Dermis blood vessel endothelial cell (primary cell): Measurements from ENCODE around the gene CAMKMT. TPM values are rescaled to one million over a fixed set of nuclear protein-coding genes. Genes with fewer than 3 reads are reported as not detected.

Experiments used
- DNase-seq: peaks from one replicate; pipeline ENCODE4 v3.0.0; 2010
- total RNA-seq: library from RNA; depleted of rRNA; stranded (reverse); fragments of >200 nt; gene quantifications from 2 replicates; pipeline ENCODE4 v1.2.3, GENCODE V29; 2014

Gene CAMKMT
- total RNA-seq, 1 donor from 2014 or later: 4.8 TPM

DNA sequence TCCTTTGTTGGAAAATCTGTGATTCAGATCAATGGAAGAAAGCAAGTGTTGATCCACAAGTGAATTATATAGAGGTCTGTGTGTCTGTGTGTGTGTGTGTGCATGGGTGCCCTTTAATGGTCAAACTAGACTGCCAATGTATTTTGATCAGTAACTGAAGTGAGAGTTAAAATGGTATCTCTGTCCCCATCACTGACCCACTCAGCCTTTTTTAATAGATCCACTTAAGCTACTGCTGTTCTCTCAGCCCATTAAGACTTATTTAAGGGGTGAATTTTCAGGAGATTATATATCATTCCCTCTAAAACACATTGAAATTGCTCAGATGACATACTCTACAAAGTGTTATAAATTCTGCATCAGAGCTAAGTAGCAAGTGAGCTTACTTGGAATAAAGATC, 386.0 kb downstream of the CAMKMT start:
- DNase-seq: no peak

DNA sequence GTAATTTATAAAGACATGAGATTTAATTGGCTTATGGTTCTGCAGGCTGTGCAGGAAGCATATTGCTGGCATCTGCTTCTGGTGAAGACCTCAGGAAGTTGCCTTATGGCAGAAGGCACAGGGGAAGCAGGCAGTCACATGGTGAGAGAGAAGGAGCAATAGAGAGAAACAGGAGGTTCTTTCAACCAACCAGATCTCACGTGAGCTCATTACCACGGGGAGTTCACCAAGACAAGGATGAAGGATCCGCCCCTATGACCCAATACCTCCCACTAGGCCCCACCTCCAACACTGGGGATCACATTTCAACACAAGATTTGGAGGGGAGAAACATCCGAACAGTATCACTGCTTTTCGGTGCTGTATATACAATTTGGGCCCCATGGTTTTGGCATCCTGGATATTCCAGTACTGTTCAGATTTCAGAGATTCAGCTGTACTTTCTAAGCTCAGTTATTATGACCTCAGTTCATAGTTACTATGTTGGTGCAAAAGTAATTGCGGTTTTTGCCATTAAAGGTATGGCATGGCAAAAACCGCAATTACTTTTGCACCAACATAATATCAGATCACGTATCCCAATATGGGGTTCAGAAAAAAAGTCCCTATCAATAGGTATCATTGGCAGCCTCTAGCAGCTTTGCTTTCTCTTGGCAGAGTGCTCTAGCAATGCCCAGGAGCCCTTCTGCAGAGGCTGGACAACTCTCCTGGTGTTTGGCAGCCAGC, 390.2 kb downstream of the CAMKMT start:
- DNase-seq: no peak

DNA sequence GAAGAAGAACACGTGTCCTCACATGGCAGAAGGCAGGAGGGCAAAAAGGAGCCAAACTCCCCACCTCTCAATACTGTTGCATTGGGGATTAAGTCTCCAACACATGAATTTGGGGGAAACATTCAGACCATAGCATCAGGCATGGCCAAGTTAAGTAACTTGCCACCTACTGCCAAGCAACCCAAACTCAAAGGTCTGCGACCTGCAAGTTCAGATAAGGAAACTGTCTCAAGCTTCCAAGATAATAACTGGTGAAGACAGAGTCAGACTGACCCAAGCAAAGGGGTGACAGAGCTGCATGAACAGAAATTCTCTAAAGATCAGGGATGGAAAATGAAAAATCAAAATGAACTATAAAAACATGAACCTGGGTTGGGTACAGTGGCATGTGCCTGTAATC, 391.0 kb downstream of the CAMKMT start:
- DNase-seq: no peak

DNA sequence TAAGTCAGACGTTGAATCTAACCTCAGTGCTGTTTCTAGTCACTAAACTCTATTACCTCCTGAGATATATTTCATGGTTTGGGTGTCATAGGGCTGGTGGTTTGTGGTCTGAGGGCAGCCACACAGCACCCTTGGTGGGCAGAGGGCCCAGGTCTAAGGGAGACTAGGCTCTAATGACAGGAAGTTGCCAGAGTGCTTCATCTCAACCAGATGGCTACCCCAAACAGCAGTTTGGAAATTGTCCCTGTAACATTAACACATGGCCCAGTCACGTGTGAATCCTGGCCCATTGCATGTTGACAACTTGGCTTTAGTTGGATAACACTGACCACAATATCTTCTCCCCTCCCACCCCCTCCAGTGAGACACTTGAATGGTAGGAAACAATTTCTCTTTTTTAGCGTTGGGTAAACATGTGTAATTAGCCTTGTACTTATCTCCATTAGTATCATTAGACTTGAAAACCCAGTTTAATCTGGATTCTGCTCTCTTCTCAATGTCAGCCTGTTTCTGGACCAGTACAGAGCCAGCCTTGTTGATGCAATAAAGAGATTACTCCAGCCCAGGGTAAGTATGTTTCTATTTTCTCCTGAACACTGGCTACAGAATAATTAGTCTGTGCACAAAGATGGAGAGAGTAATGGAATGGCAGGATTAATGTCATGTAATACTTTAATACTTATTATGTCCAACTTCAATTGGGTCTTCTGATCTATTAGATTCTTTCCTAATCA, 392.0 kb downstream of the CAMKMT start:
- DNase-seq: no peak

DNA sequence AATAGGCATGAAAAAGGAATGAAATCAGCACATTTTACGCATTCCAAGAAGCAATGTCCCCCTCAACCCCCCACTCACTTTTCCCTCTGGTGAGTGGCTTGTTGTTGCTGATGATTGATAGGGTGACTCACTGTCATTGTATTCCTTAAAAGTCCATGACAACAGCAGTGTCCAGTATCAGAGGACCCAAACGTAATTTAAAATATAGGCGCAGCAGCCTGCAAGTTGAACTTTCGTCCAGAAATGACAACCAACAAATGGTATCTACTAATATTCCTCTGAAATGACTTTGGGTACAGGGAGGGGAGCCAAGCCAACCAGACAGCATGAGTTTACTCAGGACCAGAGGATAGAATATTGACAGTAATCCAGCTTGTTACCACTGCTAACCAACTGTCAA, 396.8 kb downstream of the CAMKMT start:
- DNase-seq: no peak

DNA sequence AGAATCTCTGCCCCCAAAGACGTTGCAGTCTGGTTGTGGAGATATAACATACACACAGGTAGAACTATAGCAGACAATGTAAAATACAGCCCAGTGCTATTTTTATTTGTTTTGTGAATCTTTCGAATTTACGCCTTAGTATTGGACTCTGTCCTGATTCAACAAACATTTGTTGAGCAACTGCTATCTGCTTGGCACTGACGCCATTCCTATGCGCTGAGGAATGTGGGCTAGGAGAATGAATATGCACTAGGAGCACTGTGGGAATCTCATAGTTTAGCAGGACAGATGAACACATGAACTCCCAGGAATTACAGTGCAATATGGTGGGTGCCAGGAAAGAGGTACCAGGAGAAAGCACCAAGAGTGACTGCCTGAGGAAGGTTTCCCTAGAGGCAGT, 398.1 kb downstream of the CAMKMT start:
- no peak for DNase-seq

DNA sequence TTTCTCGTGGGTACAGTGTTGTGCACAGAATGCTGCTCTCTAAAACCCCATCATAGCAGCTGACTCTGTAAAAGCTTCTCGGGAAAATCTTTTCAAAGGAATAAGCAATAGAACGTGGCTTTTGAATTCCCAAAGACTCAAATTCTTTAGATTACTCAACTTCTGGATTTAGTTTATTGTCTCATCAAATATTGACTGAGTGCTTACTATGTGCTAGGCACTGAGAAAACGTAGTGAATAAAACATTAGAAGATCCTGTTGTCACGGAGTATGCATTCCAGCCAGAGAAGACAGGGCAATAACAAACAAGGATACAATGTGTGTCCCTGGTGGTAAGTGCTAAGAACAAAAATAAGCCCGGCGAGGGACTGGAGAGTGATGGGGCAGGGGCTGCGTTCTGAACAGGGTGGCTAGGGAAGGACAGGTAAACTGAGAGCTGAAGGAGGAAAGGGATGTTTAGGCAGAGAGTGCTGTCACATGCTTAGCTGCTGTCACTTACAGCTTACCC, 401.6 kb downstream of the CAMKMT start:
- no peak for DNase-seq

DNA sequence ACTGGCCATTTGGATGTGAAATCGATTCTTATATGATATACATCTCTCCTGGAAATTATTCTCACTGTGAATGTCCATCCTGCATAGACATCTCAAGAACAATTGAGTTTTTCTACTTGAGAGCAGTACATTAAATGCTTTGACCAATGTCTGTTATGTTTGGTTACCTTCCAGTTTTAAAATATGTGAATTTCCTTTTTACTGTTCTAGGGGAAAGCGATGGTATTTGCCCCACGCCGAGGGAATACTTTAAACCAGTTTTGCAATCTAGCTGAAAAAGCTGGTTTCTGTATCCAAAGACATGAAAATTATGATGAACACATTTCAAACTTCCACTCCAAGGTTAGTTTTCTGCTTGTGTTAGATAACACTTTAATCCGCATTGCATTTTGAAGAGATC, 404.5 kb downstream of the CAMKMT start:
- DNase-seq: no peak

DNA sequence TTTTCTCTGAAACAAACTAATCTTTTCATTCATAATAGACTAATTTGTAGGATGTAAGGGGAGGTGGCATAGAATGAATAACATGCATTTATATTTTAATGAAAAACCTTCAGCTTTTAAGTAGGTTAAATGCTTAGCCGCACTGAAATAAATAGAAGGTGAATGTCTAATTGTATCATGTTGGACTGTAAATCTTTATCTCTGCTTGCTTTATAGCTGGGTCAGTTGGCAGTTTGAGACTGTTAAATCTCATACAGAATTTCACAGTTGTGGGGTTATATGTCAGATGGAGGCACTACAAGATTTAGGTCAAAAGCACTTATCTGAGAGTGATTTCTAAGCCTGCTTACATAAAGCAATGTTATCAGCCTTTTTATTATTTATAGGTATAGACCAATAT, 405.0 kb downstream of the CAMKMT start:
- no peak for DNase-seq

DNA sequence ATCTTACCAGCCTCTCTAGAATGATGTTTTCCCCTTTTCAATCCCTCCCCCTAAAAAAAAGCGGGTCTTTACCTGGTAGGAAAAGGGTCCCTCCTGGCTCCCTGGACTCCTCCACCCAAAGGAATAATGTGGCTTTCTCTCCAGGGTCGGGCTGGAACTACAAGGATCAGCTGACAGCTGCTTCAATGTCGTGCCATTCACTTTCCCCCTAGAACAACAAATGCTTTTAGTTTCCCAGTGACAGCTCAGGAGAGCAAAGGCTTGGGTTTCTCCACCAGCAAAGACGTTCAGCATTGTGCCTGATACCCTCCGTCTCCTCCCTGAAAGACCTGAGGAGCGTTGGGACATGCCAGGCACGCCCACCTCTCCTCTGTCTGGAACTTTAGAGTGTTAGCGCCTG, 405.9 kb downstream of the CAMKMT start:
- DNase-seq: no peak

DNA sequence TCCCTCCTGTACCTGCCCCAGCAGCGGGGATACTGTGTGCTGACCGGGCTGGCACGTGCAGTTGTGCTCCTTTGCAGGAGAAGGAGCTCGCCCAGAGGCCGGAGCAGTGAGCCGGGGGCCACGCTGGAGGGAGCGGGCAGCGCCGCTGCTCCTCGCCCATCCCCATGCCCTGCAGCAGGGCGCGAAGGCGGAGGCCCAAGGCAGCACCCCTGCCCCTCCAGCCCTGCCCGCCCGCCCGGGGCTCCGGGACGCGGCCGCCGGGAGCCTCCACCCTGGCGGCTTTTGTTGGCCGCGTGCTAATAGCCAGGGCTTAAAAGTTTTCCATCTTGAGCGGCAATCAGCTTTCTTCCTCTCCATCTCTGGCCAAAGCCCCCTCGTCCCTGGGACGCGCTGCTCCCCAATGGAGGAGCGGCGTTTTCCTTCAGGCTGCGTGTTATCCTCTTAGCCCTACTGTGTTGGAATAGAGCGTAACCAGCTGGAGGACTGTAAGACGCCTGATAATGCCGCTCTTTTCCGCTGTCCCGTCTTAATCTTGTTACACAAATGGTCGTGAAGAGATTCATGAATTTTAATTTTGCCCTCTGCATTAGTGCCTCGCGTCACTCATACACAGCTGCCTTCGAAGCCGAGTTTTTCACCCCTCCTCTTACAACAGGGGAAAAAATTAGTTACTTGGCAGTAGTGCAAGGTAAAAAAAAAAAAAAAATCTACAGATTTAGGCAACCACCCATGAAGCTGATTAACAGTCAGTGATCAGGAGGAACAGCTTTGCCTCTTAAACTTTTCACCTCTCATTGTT, 406.9 kb downstream of the CAMKMT start:
- peak; percentile 20 for DNase-seq

DNA sequence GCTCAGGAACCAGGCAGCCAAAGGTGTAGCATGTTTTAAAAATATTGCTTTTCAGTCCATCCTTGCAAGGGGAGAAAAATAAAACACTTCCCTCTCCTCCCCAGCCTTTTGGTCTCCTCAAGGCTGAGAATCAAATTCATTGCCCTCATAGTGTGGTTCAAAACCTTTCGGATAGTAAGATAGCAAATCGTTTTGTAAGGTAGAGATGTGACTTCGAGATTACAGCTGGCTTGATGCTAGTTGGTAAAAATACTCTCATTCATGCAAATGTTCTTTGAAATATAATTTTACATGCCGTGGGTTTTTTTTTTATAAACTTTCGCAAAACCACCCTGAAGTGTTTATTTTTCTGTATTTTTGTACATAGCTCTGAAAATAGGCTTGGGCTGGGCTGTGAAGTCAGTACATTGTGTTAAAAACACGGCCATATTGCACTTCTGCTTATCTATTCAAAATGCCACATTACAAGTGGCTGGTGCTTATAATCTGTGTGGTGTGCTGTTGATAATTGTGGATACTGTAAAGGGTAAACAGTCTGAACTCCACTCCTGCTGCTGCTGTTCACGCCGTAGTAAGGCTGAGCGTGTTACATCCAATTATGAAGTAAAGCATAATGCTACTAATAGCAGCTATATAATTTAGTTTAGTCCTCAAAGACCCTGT, 407.7 kb downstream of the CAMKMT start:
- DNase-seq: no peak

DNA sequence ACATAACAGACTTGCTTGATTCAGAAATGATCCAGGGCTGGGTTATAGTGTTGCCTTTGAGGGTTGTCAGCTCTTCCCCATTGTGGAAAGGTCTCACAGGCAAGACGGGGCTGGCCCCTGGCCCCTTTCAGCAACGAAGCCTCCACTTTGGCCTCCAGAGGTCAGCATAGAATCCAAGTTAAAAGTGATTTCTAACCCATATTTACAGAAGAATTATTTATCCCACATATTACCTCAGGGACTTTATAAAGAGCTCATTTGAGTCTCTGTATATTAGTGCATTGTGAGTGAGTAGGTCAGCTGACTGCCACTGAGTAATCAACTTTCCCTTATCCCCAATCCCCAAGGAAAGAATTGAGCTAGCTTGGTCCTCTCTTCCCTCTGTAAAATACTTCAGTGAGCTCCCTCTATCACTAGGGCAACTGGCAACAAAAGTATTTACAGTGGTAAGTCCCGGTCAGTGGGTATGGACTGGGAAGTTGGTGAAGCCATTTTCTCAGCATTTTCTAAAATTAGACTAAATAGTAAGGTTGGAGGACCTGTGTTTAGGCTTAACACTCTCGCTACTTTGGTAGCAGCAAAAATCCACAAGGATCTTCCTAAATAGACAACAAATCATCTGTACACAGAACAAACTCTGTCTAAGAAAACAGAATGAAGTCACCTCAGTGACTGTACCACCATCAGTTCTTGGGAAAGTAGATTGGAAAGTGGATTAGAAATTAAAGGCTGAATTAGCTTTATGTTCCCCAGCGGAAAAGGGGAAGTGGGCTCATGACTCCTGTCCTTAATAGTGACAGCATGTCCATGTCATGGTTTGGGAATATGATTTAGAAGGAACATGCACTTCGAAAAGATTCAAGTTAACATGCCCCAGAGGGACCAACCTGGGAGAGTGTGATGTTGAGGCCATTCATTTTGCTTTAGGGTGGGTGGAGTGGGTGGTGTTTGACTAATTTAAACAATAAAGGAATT, 408.8 kb downstream of the CAMKMT start:
- no peak for DNase-seq

DNA sequence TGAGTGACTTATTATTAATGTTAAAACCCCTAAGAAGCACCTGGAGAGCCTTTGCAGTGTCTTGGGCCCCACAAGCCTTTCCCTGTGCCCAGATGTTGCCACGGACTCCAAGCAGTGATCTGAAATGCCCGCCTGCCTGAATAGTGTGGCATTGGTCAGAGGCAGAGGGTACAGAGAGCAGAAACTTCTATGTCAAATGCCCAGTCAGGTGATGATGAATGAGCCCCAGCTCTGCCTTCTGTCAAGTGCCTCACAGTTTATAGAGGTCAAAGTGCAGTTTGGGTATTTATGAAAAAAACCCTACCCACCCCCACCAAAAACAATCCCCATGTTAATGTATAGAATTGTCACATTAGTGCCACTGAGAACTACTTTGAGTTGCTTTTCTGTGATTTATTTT, 409.8 kb downstream of the CAMKMT start:
- no peak for DNase-seq

DNA sequence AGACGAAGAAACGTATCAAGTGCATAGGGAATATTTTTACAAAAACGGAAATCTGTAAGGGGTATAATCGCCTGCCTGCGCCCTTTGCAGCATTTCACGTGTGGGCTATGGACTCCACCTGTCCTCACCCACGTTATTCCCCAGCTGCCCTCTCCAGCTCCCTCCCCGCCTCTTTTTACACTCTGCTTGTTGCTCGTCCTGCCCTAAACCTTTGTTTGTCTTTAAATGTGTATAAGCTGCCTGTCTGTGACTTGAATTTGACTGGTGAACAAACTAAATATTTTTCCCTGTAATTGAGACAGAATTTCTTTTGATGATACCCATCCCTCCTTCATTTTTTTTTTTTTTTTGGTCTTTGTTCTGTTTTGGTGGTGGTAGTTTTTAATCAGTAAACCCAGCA, 410.4 kb downstream of the CAMKMT start:
- no peak for DNase-seq

DNA sequence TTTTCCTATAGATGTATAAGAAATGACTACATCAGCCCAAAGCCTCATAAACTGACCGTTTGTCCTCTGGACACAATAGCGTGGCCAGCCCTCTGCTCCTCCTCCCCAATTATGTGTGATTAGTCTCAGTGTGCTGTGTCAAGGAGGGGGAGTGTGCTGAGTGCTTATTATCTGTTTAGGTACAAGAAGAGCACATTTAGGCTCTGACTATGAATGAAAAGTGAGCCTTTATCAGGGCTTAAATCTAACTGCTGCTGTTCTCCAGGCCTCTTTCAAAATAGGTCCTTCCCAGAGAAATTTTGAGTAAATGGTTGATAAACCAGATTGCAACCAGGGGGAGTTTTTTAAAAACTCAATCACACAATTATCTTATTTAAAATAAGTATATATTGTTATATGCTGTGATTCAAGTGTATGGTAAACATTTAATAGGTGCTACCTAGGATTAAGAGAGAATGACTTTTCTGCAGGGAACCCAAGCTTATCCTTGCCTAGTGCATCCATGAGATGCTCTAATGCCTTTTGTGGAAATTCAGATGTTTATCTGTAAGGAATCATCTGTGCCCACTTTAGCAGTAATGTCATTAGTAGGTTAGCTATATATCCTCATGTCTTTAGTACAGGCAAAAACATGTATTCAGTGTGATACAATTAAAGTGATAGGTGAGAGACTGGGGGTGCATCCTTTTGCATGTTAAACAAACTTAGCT, 411.1 kb downstream of the CAMKMT start:
- no peak for DNase-seq

DNA sequence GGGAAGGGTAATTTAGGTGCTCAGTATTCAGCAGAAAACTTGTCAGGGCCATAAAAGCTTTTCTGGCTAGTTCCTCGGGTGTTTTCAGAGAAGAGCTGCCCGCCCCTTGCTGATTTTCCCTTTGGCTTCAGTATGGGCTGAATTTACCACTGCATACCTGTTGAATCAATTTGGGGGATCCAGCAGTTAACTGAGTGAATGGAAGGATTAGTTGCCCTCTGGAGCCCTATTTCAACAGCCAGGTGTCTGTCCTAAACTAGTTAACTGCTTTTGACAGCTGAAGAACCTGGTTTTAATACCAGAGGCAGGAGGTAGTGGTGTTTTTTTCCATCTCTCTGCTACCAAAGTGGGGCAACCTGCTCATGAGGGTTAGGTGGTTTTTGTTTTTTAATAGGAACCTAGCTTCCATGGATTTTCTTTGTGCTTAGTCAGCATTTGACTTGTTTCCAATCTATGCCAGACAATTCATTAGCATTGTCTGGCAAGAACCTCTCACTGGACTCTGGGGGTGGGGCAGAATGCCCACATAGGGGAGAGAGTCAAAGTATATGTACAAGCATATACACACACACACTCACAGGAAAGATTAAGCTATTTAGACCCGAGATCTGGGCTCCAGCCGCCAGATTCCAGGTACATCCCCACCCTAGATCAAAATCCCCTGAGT, 413.2 kb downstream of the CAMKMT start:
- no peak for DNase-seq

DNA sequence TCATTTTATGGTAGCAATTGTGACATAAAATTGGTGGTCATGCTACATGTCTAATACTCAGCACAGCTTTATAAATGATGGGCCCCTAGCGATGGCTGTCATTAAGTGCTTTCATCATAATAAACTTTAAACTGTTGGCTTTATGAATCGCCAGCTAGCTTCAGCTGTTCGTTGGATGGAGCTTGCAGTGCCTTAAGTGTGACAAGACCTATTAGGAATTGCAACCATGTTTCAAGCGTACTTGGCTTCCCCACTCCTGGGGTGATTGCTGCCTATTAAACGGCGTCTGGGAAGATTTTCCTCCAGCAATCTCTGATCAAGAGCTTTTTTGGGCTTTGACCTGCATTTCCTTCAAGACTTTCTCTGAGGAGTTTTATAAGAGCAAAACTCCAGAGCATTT, 415.3 kb downstream of the CAMKMT start:
- DNase-seq: no peak

DNA sequence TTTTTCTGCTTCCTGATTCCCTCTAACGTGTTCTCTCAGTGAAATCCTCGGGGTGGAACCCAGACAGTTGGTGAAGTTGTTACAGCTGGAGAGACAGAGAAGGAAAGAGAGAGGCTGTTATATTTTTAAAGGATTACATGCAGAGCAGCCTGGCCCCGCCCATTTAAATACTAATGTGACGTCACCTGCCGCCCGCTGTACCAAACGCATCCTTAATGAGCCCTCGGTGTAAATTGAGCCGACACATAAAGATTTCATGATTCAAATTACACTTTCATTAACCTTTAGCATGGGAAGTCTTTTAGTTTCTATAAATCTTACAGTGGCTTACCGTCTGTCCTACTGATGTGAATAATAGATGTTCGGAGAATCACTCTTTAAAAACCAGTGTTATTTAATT, 415.8 kb downstream of the CAMKMT start:
- peak; percentile 7 for DNase-seq

DNA sequence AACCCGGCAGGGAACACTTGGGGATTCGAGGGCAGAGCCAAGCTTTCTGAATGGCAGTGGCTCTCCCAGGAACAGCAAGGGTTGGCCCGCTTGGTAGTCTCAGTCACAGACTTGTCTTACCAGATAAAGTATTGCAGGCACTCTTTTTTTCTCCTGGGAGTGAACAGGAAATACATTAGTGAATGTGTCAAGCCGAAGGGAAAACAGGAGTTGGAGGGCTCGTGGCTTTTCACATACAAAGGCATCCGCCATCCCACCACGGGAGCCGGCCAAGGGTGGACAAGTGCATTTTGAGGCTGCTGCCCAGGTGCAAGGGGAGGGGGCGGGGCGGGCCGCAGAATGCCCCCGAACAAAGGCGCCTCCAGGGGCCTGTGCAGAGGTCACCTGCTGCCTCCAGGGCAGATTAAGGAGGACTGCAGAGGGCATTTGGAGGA, 416.5 kb downstream of the CAMKMT start:
- DNase-seq: no peak
